Kidney glomerular epithelial cell (primary cell): ENCODE results near the gene SUPT20H.

ENCODE experiments used
- DNase-seq: peaks from one replicate; lab custom pipeline; 2025; lab: John Stamatoyannopoulos, UW

Gene SUPT20H

DNA sequence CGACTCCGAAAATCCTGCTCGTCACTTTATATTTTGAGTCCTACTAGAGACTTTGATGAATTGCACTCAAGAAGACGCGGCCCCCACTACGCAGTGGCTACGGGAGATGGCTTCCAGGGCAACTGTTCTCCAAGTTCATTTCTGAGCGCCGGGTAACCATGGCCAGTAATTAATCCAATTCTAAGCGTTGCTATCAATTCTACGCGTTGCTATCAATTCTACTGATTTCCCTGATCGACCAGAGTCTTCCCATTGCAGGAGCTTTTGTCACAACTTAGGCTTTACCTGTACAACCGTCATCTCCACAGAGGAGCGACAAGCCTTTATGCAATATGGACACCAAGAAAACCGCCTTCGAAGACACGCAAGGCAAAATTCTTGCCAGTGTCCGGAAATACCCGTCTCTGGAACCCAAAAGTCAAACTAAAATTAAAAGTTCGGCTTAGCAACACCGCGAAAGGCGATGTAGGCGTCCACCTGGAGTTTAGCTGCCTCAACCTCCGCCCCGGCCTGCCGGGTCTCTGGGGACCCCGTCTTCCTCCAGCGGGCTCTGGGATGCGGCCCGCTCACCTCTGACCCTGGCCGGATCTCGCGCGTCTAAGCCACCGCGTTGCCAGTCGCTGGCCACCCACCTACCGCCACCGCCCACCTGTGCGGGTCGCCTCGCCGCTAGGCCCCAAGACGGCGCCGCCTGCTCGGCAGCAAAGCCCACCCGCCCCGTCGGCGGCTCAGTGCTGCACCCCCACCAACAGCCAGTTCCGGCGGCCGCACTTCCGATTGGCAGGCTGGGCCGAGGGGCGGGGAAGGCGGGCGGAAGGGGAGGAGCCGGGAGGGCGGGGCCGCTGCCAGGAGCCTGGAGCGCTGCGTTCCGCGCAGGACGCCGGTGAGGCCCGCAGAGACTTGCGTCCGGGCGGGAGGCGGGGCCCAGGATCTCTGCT lies at the start of gene SUPT20H:
TSS of gene SUPT20H (minus strand) at position 779 of the 938 bp plus-strand sequence. CDS start 8,198 bp downstream, outside the sequence.
- DNase-seq: peak; percentile 85

DNA sequence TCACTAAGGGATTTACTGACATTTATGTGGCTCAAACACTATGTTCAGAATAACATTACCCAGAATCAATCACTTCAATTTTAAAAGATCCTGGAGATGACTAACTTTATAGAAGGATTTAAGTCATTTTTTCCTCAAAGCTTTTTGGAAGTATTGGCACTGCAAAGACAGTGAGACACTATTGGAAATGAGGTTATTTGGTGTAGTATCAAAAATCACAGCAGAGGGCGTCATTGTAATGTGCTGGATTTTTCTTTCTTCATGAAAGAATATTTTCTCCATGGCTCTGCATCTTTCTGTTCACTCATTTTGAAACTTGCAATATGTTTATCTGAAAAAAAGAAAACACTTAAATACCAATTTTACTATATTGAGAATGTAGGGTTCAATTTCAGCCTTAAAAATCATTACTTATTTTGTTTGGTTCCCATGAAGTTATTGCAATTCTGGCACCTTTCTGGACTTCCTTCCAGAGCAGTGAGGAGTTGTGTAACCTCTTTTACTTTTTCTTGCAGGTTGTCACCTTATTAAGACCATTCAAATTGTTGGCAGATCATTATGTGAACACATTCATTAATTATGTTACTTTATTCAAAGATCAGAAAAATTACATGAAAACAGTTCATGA lies 49.7 kb upstream of the SUPT20H start:
- peak; percentile 26 for DNase-seq

DNA sequence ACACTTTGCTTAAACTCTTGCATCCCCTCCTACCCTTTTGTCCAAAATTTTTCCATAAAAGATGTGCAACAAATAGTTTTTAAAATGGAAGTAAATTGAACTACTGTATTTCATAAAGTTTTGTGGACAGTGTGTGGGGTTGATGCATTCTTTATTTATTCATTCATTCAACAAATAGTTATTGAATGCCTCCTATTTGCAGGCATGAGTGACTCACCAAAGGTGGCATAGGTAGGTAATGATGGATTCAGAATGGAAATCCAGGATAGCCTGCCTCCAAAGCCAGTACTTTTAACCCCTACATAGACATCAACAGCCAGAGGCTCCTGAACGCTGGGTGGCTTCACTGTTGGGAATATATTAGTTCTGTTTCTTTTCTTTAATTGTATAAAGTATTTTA lies 48.4 kb upstream of the SUPT20H start:
- no peak for DNase-seq

DNA sequence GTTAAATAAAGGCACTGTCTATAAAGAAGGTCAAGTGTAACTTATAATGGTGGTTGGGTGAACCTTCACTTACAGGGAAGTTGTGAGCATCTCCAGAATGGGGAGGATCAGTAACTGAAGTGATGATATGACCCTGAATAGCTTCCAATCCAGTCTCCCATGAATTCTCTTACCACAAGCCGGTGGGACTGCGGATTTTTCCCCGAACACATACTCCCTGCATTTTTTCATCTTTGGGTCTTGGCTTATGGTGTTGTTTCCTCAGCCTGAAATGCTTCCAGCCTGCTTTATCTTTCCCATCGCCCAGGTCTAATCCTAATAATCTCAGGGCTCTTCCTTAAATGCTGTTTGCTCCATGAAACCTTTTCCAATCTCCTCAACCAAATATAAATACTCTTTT lies 48.0 kb upstream of the SUPT20H start:
- no peak for DNase-seq

DNA sequence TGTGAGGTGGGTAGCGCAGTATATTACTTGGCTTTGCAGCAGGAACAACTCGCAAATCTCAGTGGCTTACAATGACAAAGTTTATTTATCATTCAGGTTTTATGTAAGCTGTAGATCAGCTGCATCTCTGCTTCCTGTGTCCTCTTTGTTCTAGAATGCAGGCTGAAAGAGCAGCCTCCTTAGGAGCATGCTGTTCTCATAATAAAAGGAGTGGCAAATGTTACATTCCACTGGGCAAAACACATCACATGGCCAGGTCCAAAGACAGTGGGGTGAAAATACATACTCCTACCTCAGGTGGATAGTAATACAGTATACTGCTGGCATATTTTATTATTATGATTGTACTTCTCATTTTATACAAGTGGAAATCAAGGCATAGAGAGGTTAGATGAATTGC lies 47.2 kb upstream of the SUPT20H start:
- no peak for DNase-seq

DNA sequence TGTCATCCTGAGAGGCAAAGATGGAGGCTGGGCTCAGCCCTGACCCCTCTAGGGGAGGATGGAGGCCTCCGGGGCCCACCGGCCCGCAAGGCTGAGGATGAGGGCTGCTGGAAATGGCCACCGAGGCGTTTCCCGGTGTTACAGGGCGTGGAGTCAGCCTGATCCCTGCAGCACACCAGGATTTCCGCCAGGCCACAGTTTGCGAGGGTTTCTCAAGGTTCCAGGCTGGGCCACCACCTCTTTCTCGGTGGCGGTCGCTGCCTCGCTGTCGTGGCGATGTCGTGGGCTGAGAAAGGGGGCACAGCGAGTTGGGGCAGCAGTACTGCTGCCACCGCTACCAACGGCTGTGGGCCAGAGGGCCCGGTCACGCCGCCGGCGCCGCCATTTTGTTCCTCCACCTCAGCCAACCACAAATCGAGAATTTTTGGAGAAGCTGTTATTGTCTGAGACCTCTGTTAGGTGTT lies 45.8 kb upstream of the SUPT20H start, which contains the start of gene CSNK1A1L:
TSS of gene CSNK1A1L (minus strand) at position 414 of the 464 bp plus-strand sequence. CDS start at position 6, 408 bp downstream.
- DNase-seq: no peak

DNA sequence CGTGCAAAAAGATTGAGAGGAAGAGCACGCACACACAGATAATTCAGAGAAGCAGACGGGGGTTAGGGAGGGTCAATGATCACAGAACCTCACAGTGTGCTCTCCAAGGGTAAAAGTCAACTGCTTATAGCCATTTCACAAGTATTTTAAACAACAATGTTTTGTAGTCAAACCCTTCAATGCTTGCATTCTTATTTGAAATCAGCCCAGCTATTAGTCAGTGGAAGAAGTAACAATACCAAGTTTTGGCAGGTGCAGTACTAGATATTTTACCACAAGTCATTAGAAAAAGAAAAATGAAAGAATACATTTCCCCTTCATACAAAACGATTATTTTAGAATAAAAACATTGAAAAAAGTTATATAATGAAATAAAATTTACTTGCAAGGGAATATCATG lies 43.4 kb upstream of the SUPT20H start:
- DNase-seq: no peak

DNA sequence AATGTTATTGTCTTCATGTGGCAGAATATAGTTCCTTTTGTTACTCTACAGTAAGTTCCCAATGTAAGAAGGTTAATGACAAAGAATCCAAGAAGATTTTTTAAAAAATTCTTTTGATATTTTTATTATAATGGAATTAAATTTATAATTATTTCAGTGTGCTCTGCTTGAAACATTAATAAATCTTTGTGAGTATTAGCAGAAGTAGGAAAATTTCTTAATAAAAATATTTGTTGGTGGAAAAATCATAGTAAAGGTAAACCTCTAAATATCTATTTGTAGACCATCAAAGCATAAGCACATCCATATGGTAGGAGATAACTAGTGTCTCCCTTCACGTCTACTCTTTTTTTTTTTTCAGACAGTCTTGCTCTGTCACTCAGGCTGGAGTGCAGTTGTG lies 41.7 kb upstream of the SUPT20H start:
- no peak for DNase-seq

DNA sequence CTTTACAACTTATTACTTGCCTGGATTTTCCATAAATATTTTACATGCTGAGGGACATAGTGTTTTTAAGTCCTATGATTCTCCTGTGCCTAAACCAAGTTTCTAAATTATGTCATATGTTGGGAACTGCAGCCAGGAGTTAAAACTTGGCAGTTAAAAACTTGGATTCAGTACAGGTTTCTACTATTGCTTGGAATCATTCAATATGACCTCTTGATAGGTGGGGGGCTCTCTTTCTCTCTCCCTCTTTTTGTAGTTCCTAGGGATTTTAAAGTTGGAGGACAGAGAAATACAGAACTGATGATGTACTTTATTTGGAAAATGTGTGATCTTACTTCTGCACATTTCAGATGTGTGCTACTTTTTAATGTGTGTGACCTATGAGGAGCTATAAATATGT lies 41.2 kb upstream of the SUPT20H start:
- no peak for DNase-seq

DNA sequence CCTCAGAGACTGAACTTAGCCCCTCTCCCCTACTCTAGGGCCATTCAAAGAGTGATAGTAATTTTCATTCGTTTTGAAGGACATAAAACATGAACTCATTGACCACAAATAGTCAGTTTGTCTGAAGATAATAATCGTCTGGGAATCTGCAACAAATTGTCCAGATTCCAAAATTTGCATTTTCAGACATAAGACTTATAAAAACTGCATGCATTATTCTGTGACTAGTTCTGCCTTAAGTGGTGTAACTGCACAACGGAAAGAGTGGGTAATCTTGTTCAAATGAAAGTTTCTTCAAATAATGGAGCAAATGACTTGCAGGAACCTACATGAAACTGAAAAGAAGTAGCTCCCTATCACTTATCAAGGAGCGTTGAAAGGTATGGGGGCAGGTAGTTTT lies 37.6 kb upstream of the SUPT20H start:
- DNase-seq: no peak

DNA sequence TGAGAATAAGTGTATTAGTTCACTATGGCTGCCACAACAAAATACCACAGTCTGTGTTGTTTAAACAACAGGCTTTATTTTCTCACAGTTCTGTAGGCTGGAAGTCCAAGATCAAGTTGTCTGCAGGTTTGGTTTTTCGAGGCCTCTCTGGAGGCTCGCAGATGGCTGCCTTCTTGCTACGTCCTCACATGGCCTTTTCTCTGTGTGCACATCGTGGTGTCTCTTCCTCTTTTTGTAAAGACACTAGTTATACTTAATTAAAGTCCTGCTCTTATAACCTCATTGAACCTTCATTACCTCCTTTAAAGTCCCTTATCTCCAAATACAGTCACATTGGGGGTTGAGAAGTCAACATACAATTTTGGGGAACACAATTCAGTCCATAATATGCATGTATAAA lies 35.4 kb upstream of the SUPT20H start:
- no peak for DNase-seq

DNA sequence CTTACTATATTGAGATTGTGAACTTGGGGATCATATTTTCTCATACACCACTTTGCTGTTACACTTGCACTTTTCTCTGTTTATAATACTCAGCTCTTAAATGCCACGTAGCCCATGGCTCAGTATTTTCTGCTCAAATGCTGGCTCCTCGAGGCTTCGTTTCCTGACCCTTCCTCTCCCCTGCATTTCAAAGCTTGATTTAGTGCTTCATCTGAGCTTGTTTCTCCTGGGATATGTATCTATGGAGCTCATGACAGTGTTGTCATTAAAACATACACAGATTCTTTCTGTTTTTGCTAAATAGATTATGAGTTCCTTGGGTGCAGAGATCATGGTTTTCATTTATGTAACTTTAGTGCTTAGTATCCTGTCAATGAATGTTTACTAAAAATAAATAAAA lies 34.6 kb upstream of the SUPT20H start:
- no peak for DNase-seq

DNA sequence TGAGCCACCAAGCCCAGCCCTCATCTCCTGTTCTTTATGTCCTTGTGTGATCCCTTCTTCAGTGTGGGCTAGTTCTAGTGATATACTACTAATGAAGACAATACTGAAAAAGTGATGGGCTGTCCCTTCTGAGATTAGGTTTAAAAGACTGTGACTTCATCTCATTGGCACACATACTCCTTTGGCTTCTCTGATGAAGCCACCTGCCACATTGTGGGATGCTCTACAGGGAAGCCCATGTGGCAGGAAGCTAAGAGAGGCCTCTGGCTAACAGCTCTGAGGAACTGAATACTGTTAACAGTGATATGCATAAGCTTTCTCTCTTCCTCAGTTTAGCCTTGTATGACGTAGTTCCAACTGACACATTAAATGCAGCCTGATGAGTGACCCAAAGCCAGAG lies 32.3 kb upstream of the SUPT20H start:
- no peak for DNase-seq

DNA sequence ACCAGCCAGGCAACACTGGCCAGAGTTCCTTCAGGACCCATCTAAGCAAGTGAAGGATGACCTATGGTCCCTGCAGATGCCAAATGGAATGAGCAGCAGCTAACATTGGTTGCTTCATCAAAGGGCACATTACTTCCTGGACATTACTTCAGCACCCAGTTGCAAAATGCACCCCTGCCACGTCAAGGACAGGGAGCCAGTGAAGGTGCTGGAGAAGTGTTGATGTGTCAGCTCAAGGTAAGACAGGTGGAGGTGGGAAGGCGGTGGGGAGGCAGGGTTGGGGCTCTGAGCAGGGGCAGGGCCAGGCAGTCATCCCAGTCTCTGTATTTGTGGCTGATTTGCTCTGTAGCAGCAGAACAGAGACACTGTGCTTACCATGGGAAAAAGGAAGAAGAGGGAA lies 31.4 kb upstream of the SUPT20H start:
- DNase-seq: no peak

DNA sequence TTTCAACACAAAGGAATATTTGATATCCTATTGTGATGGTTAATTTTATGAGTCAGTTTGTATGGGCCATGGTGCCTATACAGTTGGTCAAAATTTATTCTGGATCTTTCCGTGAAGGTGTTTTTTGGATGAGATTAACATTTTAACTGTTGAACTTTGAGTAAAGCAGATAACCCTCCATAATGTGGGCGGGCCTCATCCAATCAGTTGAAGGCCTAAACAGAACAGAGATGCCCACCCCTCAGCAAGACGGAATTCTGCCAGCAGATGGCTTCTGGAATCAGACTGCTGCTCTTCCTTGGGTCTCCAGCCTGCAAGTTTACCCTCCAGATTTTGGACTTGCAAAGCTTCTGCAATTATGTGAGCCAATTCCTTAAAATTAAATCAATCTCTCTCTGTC lies 30.0 kb upstream of the SUPT20H start:
- DNase-seq: no peak

DNA sequence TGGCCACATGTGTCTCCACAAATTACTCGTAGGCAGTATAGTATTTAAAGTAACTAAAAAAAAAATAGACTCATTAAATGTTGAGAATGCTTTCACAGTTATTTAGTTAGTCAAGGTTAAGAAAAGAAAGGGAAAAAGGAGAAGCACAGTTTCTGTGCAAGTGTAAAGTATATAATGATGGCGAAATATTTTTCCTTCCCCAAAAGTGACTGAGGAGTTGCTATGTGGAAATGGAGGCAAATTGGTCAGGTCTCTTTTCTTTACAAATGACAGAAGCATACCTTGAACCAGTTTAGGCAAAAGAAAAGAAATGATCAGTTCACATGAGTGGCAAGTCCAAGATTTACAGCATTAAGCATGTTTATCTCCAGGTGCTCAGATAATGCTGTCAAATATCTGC lies 28.0 kb upstream of the SUPT20H start:
- DNase-seq: no peak

DNA sequence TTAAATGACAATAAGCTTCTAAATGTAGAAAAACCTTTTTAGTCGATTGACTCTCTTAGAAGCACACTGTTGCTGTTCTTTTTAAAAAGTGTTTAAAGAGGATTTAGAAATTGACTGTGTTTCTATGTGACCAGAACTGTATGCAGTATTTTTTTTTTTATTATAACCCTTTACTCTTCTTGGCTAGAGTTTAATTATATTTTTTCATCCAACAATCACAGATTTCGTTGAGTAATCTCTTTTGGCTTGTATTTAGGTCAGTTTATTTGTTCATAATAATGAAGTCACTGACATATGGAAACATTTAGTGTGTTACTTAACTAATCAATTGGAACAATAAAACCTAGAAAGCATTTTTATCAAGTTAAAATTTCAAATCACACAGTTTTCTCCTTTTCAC lies 26.1 kb upstream of the SUPT20H start:
- DNase-seq: no peak

DNA sequence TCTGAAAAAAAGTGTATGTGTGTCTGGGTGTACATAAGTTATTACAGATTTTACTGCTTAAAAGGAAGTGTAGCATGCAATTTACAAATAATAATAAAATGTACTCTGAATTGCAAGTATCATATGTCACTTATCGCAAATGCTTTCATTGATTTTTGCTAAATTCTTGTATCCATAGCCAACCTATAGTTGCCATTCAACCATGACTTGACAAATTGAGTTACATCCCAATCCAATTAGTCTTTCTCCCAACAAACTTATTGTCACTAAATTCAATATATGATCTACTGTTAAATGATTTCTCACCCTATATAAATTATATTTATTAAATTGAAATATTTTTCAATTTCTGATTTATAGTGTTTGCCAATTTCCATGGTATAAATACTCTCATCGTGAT lies 17.3 kb upstream of the SUPT20H start:
- DNase-seq: no peak

DNA sequence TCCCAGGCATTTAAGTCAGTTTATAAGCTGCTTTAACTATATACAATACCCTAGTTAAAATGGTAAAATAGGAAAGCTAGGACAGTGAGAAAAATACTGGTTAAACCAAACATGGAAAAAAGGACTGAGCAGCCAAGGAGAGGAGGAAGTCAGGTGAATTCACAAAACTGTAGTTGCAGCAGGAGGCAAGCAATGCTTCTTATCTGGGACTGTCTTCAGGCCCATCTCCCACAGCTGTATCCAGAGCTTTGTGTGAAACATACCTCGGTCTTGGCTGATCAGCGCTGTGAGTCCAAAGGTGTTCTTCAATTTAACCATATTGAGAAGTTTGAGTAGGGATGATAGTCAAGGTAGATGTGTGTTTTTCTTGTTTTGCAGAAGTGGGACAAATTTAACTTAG lies 15.7 kb upstream of the SUPT20H start:
- no peak for DNase-seq

DNA sequence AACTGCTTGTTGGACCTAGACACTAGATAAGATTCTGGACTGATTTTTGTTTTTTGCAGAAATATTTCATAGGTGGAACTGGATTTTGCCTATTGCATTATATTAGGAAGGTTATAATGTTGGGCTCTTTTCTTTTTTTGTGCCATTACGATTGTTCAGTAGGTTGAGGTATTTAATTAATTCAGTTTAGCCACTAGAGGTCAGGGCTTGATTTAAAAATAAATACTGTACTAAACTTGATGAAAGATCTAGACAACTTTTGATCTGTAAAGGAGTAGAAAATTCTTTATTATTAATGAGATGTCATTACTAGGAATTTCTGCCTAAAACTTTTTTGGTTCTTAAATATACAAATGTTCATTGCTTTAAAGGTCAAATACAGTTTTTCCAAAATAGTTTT lies 15.2 kb upstream of the SUPT20H start:
- DNase-seq: peak; percentile 6

DNA sequence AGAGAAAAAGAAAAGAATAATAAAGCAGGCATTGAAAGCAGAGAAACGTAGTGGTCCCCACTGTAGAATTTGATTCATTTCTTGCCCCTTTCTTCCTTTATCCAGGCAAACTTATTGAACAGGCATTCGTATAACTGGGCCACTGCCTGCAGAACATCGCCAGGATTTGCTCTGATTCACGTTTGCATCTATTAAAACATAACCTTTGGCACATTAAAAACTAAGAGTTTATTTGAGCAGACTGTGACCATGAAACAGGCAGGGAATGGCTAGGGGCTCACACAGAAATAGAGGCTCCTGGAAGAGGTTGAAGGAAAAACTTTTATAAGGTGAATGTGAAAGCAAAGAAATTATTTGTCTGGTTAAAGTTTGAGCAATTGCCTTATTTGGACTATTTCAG lies 12.5 kb upstream of the SUPT20H start:
- no peak for DNase-seq

DNA sequence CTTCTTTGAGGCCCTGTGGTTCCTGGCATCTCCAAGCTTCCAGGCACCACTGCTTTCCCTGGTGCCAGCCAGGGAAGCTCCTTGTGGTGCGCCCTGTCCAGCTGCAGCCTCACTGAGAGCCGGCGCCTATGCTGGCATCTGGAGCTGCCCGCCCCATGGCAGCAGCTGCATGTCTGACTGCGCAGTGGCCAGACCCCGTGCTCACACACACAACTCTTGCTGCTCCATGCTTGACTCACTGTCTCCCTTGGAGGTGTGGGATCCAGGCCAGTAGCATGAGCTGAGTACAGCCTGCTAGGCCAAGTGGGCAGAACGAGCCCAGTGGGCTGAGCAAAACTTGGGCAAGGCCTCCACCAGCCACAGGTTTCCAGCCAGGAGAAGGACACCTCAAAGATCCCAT lies 11.5 kb upstream of the SUPT20H start:
- no peak for DNase-seq

DNA sequence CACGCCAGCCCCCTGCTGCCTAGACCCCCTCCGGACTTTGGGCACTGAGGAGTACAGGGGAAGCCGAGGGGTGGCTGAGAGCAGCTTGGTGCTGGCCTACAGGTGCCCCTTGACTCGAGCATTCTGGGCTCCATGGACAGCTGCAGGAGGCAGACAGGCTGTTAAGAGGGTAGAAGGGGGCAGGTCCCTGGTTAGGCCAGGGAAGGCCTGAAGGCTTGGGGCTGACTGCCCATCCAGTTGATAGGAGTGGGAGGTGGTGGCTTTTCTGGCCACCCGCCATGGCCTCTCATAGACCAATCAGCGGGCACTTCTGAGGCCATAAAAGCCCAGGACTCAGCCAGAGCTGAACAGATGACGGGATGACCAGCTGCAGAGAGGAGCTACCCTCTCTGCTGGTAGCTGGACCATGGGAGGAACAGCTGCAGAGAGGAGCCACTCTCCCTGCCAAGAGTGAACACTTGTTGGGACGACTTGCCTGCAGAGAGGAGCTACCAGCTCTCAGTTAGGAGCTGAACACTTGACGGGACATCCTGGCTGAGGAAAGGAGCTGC lies 10.7 kb upstream of the SUPT20H start:
- no peak for DNase-seq
